SW480 (cell line): ENCODE measurements around the gene CBX6.

ENCODE experiments used
- DNase-seq: peaks from one replicate; pipeline ENCODE4 v3.0.0-alpha.2; 2016; ENCODE audit warnings: low spot score

CBX6 gene

DNA sequence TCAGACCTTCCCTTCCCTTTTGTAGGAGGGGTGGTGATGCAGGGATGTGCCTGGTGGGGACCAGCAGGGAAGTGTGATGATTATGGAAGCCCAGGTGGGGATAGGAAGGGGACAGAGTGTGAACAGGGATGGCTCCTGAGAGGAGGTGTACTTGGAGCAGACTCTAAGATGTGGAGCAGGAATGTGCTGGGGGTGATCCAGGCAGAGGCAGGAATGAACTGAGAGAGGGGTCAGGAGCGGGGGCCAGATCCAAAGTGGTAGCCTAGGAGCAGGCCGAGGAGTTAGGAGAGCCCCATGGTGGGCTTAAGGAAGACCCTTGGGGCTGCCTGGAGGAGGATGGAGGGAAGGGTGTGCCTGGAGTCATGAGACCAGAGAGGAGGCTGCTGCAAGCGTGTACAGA, 31.9 kb downstream of the CBX6 start:
- DNase-seq: no peak

DNA sequence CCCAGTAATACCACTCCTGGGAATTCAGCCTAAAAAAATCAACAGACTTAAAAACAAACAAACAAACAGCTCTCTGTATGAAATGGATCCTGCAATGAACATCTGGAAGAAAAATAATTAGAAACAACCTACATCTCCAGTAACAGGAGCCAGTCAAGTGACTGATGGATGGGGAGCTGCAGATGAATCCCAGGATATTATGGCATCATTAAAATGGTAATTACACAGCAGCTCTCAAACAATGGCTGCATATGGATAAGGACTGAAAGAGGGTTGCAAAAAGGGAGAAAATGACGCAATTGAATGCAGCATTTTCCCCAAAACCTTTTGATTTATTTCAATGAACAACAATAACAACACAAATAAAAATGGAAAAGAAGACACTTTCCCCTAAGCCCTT, 32.3 kb downstream of the CBX6 start:
- no peak for DNase-seq

DNA sequence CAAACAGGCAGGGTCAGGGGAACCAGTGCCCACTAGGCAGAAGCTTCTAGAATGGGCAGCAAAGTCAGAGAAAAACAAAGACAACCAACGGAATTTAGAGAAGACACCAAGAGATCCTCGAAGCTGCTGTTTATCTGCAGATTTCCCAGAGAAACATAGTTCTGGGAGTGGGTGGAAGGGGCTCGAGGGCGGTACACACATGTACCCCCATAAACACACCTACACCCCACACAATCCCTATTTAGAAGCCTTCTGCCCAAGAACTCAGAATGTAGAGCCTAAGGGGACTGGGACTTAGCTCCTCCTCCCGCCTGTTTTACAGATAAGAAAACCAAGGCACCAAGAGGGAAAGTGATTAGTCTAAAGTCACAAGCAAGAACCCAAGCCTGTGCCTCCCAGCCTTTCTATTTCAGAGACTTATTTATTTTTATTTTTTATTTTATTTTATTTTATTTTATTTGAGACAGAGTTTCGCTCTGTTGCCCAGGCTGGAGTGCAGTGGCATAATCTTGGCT, 34.5 kb downstream of the CBX6 start:
- DNase-seq: no peak

DNA sequence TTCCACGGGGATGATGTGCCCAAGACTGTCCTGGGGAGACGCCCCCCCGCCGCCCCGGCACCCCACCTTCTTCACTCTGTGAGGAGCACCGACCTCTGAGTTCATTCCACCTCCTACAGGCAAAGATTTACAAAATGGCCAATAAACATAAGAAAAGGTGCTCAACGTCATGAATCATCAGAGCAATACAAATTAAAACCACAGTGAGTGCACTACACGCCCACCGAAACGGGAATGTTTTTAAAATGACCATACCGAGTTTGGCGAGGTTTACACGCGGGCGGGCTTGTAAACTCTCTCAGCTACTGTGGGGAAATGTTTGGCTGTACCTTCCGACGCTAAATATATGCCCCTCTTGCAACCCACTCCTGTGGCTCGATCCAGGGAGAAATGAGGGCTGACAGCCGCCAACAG, 36.1 kb downstream of the CBX6 start:
- peak; percentile 54 for DNase-seq

DNA sequence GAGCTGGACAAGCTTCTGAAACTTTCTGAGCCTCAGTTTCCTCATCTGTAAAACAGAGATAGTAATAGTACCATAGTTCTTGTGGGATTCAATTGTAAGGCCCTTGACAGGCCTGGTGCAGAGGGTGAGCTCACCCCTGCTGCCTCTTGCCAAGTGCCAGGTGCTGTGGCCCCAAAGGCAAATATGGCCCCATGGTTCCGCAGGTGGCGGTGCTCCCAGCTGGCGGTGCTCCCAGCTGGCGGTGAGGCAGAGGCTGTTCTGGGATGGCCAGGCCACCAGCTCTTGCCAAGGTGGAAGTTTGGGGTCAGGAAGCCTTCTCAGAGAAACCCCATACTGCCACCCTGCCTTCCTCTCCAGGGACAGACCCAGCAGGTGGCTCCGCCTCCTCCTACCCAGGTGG, 37.0 kb downstream of the CBX6 start:
- no peak for DNase-seq

DNA sequence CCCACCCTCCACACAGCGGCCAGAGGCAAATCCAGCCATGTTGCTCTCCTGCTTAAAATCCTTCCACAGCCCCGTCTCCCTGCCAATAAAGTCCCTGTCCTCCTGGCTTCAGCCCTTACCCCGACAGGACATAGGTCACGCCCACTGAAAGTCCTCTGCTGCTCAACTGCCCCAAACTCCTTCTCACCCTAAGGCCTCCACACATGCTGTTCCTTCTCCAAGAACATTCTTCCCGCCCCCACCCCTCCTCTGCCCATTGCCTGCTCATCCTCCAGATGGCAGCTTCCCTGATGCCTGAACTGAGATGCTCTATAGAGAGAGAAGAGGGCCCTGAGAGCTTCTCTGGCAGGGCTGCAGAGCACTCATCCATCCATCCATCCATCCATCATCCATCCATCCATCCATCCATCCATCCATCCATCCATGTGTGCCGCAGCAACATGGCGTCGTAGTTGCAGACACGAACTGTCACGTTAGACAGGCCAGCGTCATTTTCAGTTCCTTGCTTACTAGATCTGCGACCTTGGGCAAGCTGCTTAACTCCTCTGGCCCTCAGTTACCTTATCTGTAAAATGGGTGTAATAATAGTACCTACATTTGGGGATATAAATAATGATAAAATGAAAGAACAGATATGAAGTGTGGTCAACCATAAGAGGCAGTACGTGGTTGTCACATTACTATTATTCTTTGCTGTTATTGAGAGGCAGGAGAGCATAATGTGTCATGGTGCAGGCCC, 37.6 kb downstream of the CBX6 start:
- no peak for DNase-seq

DNA sequence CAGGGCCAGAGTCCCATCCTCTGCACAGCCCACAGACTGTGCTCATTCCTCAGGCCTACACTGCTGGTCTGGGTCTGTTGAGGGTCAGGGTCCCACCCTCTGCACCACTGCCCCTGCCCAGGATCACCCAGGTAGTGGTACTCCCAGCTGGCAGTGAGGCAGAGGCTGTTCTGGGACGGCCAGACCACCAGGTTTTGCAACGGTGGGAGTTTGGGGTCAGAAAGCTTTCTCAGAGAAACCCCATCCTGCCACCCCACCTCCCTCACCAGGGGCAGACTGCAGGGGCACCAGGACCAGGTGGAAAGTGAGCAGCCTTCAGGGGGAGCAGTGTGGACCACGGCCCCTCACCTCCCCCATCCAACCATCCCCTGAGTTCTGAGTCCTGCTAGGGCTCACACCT, 39.0 kb downstream of the CBX6 start:
- no peak for DNase-seq

DNA sequence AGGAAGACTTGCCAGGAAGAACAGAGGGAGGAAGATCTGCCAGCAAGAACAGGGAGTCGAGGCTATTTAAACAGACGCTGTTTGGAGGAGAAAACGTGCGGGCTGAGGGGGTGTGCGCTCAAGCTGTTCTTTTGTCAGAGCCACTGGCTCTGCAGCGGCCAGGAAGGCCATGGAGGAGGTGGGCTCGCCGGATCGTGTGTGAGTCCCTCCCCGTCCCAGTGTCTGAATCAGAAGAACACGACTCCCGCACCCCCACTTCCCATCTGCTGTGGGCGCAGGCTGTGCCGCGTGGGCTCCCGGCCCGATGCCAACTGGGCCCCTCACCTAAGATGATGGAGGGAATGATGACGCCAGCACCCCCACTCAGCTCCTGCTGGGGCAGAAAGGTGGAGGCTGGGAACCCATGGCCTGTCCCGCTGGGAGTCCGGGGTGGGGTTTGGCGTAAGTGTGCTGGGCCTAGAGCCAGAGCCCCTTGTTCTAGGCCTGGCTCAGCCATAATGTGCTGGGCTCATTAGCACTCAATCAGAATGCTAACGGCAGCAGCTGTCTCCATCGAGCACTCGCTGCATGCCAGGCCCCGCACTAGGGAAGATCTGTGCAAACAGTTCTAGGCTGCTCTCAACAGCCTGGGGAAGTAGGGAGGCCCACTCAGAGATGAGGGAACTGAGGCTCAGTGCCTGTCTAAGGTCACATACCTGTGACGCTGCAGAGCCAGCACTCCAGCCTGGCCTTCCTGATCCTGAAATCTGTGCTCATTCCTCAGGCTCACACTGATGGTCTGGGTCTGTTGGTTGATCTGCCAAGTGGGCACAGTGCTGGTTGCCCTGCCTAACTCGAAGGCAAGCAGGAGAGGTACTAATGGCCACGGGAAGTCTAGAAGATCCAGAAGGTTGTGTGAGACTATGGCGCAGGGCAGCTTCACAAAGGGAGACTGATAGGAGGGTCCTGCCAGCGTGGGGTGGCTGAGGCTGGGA, 39.7 kb downstream of the CBX6 start:
- no peak for DNase-seq

DNA sequence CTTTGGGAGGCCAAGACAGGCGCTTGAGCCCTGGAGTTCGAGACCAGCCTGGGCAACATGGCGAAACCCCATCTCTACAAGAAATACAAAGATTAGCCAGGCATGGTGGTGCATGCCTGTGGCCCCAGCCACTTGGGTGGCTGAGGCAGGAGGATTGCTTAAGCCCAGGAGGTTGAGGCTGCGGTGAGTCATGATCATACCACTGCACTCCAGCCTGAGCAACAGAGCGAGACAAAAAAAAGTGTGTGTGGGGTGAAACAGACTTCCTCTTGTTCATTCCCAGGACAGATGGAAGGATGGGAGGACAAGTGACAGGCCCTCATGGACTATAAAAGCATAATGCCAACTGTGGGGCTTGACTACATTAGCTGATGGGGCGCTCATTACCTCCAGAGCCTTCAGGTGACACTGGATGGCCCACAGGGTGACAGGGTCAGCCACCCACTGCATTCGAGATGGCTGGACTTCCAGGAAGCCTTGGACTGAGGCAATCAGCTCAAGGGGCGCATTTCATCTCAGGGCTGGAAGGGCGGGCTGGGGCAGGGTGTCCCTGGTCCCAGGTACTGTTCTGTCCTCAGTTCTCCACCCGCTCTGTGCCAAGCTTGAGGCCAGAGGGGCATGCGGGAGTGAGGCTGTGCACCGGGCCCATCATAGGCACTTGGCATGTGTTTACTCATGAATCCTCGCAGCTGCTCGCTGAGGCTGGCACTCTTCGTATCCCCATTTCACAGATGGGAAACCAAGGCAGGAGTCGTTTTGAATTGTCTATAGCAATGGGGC, 40.7 kb downstream of the CBX6 start:
- DNase-seq: peak; percentile 33

DNA sequence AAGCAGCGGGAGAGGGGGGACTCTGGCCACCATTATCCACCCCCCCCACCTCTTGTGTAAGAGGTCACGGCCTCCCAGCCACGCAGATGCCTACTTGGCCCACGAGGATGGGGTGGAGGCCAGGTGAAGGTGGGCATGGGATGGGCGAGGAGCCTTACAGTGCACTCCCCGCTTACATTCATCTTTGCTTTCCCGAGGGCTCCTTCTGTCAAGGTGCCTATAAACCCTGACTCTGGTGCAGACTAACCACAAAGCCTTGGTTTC, 41.2 kb downstream of the CBX6 start:
- DNase-seq: no peak

DNA sequence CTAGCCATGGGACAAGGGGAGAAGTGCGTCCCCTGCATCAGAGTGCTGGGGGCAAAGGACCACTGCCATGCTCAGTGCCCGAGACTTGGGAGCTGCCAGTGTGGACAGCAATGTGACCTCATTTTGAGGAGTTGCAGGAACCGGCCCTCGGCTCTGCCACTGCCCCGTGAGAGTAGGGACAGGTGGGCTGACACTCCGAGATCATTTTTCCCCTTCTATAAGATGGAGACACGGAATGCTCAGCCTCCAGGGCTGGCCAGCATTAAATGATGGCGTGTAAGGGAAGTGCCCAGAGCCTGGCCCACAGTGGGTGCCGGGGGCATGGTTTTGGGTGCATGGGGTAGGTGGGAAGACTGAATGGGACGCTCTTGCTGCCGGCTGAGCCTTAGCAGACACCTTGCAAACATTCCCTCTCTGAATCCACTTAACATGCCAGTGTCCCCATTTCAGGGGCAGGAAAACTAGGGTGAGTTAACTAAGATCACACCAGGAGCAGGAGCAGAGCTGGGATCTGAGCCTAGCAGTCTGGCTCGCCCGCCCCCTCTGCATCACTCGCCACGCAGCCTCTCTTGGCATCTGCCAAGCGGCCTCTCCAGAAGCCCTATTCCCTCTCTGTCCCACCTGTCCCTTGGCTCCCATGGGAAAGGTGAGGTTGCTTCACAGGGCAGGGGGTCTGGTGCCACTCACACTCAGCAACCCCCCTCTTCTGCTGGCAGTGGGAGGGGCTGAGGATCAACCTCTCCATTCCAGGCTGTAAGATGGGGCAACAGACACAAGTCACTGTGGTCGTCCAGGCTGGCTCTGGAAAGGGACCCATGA, 41.8 kb downstream of the CBX6 start:
- no peak for DNase-seq

DNA sequence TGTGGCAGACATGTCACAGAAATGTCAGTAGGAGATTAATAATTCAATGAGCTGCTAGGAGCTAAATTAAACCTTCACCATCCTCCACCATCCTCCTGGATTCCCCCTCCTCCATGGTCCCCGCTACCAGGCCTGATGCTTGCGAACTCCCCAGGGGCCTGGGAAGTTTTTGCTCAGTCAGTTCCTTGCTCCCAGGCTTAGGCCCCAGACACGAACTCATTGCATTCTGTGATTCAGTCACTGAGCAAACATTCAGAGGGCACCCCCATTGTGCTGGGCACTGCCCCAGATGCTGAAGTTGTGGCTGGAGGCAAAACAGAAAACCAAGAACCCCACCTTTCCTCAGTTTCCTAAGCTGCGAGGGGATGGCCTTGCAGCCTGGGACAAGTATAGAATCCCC, 42.5 kb downstream of the CBX6 start:
- DNase-seq: no peak

DNA sequence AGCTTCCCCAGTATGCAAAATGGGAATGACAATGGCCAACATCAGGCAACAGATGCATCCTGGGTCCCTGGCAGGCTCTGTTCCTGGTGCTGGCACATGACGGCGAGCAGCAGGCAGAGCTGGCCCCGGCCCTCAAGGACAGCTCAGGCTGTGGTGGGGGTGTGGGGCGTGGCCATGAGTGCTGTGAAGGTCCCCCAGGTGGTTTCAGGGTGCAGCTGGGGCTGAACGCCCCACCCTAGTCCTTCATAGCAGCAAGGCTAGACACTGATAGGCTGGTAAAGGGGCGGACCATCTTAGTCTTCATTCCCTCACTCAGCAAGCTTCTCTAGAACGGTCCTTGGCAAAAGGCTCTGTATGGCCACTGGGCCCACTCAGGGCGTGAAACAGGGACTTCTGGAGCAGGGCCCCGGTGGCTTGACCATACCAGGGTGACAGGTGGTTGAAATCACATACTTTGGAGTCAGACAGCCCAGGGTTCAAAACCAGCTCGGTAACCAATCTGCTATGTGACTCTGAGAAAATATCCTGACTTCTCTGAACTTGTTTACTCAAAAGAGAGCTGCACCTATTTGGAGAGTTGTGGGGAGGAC, 43.3 kb downstream of the CBX6 start:
- no peak for DNase-seq

DNA sequence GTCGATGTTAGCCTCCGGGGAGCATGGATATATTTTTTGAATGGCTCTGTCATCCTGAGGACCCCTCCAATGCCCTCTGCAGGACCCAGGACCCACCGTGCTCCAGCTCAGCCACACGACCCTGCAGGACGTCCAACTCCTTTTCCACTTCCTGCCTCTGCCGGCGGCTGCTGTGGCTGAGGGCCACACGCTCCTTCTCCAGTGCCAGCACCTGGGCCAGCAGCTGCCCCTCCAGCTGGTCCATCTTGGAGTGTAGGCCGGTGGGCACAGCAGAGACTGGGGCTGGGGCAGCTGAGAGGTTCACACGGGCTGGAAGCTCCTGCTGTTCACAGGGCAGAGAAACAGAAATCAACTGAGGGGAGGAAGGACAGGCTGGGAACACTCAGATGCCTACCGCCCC, 43.8 kb downstream of the CBX6 start:
- no peak for DNase-seq

DNA sequence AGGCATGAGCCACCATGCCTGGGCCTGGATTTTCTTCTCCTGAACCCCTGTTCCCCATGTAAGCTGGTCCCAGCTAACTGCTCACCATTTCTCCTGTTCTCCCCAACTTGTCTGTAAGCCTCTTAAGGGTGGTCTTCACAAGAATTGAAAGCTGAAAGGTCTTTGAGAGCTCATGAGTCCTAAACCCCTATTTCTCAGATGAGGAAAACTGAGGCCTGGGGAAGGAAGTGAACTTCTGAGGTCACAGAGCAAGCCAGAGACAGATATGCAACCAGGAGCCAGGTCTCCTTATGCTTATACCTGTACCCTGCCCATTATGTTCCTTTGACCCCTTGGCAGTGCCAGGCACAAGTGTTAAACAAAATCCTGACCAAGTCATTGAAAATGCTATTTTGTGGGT, 44.5 kb downstream of the CBX6 start:
- no peak for DNase-seq

DNA sequence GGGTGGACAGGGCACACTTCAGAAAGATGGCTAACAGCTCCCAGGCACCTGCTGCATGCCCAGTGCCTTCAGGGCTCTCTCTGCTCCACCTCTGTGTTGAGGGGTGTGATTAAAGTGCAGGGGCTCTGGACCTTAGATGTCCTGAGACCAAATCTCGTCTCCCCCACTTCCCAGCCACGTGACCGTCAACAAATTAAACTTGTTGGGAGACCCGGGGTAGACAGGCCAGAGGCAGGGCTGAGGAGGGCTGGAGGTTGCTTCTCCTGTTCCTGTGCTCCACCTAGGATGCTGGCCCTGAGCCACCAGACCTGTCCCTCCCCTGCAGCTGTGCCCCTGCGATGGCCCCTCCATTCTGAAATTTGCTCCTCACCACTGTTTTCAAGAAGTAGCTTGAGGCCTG, 45.2 kb downstream of the CBX6 start:
- DNase-seq: no peak

DNA sequence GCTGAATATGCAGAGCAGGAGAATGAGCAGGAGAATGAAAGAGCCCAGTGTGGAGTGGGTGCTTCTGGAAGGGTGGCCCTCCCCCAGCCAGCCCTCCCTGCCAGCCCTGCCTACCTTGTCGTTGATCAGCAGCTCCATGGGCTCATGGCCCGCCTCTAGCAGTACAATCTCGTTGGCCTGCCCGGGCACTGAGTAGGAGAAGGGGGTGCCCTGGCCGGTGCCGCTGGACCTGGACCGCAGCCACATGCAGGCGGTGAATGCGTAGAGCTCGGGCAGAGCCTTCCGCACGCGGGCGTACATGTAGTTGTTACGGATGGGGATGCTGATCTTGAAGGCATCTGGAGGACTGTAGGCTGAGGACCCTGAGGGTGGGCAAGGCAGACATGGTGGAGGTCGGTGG, 45.6 kb downstream of the CBX6 start:
- DNase-seq: no peak

DNA sequence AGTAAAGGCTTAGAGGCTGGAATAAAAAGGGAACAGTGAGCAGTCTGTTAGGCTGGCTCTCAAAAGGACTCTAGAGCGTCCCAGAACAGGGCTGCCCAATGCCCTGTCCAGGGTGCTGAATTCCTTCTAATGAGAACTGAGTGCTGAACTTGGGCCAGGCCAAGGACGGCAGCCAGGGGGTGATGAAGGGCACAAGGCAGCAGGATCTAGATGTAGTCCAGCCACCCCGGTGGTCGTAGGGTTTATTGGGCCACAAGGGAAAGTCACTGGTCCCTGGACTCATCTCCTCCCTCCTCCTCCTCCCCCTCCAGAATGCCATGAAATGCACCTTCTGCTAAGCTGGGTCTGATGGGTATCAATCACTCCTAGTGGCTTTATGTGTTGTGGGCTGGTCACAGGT, 47.4 kb downstream of the CBX6 start:
- DNase-seq: peak; percentile 42

DNA sequence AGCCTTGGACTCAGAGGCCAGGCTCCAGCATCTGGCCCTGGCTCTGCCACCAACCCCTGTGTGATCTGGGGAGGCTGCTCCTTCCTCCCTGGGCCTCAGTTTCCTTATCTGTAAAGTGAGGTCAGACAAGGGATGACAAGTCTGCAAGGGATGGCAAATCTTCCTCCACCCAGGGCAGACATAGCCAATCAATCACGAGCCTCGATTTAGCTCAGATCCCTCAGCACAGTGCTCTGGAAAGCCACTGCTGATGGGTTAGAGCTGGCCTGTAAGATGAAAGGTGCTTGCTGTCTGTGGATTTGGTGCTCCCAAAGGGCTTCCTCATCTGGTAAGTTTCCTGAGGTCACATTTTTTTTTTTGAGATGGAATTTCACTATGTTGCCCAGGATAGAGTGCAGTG, 48.4 kb downstream of the CBX6 start:
- DNase-seq: no peak

DNA sequence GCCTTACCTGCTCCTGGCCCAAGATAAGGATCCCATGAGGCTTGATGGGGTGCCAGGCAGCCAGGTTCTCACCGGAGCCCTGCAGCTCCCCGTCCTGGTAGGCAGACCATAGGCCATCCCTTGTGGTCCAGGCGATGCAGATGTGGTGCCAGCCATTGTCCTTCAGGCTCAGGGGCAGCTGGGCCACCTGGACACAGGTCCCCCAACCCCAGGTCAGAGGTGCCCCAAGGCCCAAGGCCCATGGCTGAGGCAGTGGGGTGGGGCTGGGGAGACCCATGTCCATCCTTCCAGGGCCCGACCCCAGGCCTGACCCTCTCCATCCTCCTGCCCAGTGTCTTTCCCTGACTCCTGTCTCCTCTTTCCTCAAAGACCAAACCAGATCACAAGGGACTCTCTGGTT, 48.9 kb downstream of the CBX6 start:
- no peak for DNase-seq

DNA sequence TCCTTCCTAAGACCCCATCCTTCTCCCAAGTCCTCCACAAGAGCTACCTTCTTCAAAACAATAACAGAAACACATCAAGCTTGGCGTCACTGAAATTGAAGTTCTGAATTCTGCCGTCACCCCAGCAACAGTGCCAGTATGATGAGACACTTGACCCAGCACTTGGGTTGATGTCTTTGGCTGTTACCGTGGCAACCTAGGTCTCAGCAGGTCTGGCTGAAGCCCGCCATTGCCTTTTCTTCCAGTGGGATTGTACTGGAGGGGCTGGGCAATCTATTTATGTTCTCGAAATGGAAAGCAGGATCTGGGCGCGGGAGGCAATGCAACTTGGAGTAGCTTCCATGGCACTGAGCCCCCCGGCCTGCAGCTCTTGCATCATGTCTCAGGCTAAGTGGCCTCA, 52.0 kb downstream of the CBX6 start:
- no peak for DNase-seq
